Lower leg skin (tissue), 4 donors: ENCODE data around the gene MEPCE. TPM values are rescaled to one million over a fixed set of nuclear protein-coding genes. Genes with fewer than 3 reads are reported as not detected.

ENCODE experiments used
- DNase-seq, 2 donors: peaks; one replicate each; pipeline ENCODE4 v3.0.0-alpha.2; 2019; ENCODE audit warnings: low spot score in 2 of 2
- H3K4me3 ChIP-seq: fragments of 200-600 bp; sonication (generic); 2 replicates; pipeline ENCODE4 v1.5.1; 2017; ENCODE audit warnings: mild to moderate bottlenecking, low read depth; ENCODE audit not compliant: poor library complexity, severe bottlenecking
- POLR2A ChIP-seq, 2 donors: fragments of 450-650 bp; IDR thresholded peaks; one replicate each; pipeline ENCODE4 v1.6.1; 2016 to 2017; ENCODE audit warnings: antibody characterized with exemption in 2 of 2, mild to moderate bottlenecking in 1 of 2, moderate library complexity in 1 of 2
- WGBS, 2 donors: methylation state at CpG; one replicate each; pipeline ENCODE4 v1.1.5; 2018; 5-methylcytosine and 5-hydroxymethylcytosine counted together
- intact Hi-C: fragments of 100-400 bp; cut with DNase I; formaldehyde crosslinking; loops from one replicate; pipeline ENCODE4 v1.15.0; 2023; ENCODE audit warnings: low total_unique reads
- total RNA-seq, 4 donors: library from RNA; depleted of rRNA; stranded (reverse); fragments of >200 nt; gene quantifications; one replicate each; pipeline ENCODE4 v1.1.0, GENCODE V29; 2016
- TF ChIP-seq, protein P1 (sequence below), 3 donors: fragments of 450-650 bp; IDR thresholded peaks; one replicate each; pipeline ENCODE4 v1.5.1; 2016; ENCODE audit warnings: antibody characterized with exemption in 3 of 3, mild to moderate bottlenecking in 3 of 3, moderate library complexity in 2 of 3

The MEPCE gene
- total RNA-seq, 4 donors from 2014 or later = 26.1 to 54.4 (median 37.4) TPM

DNA sequence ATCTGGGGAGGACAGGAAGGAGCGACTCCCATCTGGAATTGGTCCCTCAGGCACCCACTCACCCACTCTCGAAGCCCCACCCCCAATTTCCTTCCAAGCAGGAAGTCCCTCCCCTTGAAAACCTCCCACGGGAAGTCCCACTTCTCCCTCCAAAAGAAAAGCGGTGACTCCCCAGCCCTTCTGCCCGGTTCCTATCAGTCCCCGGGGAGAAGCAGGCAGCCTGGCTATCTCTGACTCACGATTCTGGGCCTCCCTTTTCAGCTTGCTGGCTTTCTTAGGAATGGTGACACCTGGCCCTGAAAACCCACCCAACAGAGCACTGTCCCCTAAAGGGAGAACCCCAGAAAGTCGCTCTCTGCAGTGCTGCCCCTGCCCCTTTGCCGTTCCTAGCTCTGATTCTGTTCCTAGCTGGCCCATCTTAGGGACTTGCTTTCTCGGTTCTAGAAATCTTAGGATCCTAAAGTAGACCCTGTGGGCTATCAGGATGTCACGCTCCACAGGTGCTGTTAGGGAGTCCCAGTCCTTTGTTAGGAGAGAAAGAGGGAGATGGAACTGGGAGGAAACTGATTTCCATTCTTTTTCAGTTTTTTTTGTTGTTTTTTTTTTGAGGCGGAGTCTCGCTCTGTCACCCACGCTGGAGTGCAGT, 43.3 kb downstream of the MEPCE start:
- intact Hi-C loops = no loop called here
- DNase-seq = no peak
- WGBS, 2 donors = 38 to 48% methylated on average over 14 of the region's 14 CpGs
- no peak overlapping the region for H3K4me3 ChIP-seq
- TF ChIP-seq, protein P1, sequence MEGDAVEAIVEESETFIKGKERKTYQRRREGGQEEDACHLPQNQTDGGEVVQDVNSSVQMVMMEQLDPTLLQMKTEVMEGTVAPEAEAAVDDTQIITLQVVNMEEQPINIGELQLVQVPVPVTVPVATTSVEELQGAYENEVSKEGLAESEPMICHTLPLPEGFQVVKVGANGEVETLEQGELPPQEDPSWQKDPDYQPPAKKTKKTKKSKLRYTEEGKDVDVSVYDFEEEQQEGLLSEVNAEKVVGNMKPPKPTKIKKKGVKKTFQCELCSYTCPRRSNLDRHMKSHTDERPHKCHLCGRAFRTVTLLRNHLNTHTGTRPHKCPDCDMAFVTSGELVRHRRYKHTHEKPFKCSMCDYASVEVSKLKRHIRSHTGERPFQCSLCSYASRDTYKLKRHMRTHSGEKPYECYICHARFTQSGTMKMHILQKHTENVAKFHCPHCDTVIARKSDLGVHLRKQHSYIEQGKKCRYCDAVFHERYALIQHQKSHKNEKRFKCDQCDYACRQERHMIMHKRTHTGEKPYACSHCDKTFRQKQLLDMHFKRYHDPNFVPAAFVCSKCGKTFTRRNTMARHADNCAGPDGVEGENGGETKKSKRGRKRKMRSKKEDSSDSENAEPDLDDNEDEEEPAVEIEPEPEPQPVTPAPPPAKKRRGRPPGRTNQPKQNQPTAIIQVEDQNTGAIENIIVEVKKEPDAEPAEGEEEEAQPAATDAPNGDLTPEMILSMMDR (IDR thresholded peaks at IDR 0.05) = no peak
- no peak for TF ChIP-seq POLR2A (IDR thresholded peaks at IDR 0.05)

DNA sequence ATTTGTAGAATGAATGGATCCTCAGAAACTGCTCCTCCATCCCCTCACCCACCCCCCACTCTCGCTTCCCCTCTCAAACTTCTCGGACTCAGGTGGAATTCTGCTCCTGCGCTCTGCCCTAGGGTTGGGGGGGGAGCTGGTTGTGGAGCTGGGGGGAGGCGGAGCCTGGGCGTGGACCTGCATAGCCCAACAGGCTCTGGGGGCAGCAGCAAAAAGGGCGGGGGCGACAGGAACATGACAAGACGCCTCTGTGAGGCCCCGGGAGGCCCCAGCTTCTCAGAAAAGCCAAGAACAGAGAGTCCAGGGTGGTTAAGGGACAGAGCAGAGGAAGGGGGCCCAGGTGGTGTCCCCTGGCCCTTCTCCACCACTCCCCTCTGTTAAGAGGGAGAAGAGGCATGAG, 45.9 kb downstream of the MEPCE start:
- H3K4me3 ChIP-seq = no peak overlapping the region
- TF ChIP-seq, protein P1 (IDR thresholded peaks at IDR 0.05) = no peak
- TF ChIP-seq POLR2A (IDR thresholded peaks at IDR 0.05) = no peak
- 33 to 39% methylated on average over 9 of the region's 9 CpGs for WGBS, 2 donors
- no peak for DNase-seq
- intact Hi-C loops = no loop called here

DNA sequence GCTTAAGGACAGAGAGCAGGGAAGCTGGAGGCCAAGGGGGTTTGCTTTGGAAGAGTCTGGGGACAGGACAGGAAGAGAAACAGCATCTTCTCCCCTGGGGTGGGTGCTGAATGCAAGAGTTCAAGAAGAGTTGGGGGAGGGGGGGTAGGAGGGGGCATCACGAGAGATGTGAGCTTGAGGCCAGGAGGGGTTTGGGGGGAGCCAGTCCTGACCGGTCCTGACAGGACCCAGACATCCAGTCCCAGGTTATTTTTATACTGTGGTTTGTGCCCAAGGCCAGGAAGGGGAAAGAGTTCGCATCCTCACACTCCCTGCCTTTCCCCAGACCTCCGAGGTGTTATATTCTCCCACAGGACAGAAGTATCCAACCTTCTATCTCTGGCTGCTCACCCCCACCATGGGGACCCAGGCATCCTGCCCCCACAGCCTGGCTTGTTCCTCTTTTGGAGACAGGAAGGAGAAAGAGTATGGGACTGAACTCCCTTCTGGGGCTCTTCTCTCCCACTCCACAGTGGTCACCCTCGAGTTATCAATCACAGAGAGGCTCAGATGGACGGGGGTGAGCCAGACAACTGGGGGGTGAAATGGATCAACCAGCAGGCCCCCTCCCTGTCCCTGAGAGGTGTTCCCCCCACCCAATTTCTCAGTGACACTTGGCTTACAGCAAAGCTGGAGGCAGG, 46.6 kb downstream of the MEPCE start:
- TF ChIP-seq, protein P1 (IDR thresholded peaks at IDR 0.05) = no peak
- no peak for TF ChIP-seq POLR2A (IDR thresholded peaks at IDR 0.05)
- no peak for DNase-seq
- H3K4me3 ChIP-seq = no peak overlapping the region
- 25 to 27% methylated on average over 6 of the region's 6 CpGs for WGBS, 2 donors
- intact Hi-C loops = no loop called here

DNA sequence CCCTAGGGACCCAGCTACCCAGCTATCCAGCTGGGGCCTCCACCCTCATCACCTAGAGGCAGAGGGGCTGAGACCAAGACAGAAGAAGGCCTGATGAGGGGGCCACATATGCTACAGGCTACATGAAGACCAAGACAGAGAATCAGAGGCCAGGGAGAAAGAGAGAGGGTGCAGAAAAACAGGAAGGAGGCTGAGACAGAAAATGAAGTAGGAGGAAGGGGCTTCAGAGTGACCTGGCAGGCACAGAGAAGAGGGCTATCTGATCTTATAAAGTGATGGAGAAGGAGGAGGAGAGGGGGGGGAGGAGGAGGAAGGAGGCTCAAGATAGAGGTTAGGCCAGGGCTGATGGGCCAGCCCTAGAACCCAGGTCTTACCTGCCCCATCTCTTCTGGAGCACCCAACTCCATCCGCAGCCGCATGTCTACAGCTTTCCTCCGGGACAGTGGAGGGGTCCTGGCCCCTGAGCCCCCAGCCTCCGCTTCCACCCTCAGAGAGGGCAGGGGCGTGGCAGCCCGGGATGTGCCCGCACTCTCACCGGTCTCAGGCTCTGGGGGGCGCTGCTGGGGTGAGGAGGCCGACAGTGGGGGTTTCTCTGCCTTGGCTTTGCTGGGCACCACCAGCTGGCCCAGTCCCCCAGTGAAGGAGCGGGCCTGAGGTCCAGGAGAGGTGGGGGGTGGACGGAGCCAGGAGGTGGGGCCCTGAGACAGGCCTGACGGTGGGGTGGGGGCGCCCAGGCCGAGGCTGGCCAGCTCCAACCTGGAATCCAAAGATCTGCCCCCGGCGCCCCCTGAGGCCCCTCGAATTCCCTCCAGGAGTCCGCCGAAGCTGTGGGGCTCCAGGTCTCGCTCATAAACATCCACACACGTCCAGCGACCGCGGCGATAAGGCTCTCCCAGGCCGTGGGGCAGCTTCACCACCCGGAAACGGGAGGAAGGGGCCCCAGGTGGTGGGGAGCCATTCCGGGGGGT, 47.6 kb downstream of the MEPCE start:
- intact Hi-C loops = no loop called here
- H3K4me3 ChIP-seq = peak overlapping the region; percentile 99
- WGBS, 2 donors = 11 to 22% methylated on average over 12 to 19 of the region's 30 CpGs
- TF ChIP-seq, protein P1 (IDR thresholded peaks at IDR 0.05) = no peak
- no peak for TF ChIP-seq POLR2A (IDR thresholded peaks at IDR 0.05)
- DNase-seq = no peak

DNA sequence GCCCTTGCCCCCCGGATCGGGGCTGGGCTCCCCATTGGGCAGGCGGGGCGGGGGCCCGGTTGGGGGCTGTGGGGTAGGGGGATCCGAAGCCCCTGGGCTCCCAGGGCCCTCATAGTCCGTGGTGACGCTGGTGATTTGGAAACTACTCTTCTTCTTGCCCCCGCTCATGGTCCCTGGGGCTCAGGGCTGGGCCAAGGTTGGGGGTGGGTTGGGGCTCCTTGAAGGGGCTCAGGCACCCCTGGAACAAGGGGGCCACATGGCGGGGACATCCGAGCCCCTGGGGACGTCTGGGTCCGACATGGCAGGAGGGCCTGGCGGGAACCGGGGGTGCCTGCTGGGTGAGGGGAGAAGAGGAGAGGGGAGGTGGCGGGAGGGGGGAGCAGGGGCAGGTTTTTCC, 48.2 kb downstream of the MEPCE start:
- intact Hi-C loops = no loop called here
- H3K4me3 ChIP-seq = peak overlapping the region; percentile 99
- no peak for DNase-seq
- no peak for TF ChIP-seq POLR2A (IDR thresholded peaks at IDR 0.05)
- TF ChIP-seq, protein P1 (IDR thresholded peaks at IDR 0.05) = no peak
- WGBS, 2 donors = 0% methylated on average over 9 to 10 of the region's 16 CpGs
